Liver (tissue), 9 donors: ENCODE data around the gene SOX21. TPM values are rescaled to one million over a fixed set of nuclear protein-coding genes. Genes with fewer than 3 reads are reported as not detected.

Experiments used
- DNase-seq: peaks from one replicate; pipeline ENCODE4 v3.0.0-alpha.2; 2017; ENCODE audit warnings: low spot score
- H3K27ac ChIP-seq, 2 donors: one replicate each; pipeline ENCODE4 v1.7.0; 2013; ENCODE audit warnings: inconsistent platforms in 2 of 2, low read length in 2 of 2, control low read depth in 1 of 2, low read depth in 1 of 2, mild to moderate bottlenecking in 1 of 2
- H3K27me3 ChIP-seq, 4 donors: one replicate each; pipeline versions ENCODE4 v1.6.1 to v1.7.0; 2013; ENCODE audit warnings: low read length in 3 of 4, inconsistent platforms in 1 of 4, mild to moderate bottlenecking in 1 of 4, moderate library complexity in 1 of 4; ENCODE audit not compliant: control insufficient read depth in 4 of 4, insufficient read depth in 4 of 4
- H3K36me3 ChIP-seq, 4 donors: one replicate each; pipeline versions ENCODE4 v1.6.1 to v1.7.0; 2013; ENCODE audit warnings: low read length in 3 of 4, mild to moderate bottlenecking in 3 of 4, low read depth in 1 of 4, moderate library complexity in 1 of 4; ENCODE audit not compliant: control insufficient read depth in 4 of 4, insufficient read depth in 3 of 4
- H3K4me1 ChIP-seq, 4 donors: one replicate each; pipeline versions ENCODE4 v1.6.1 to v1.7.0; 2013; ENCODE audit warnings: low read length in 3 of 4, mild to moderate bottlenecking in 3 of 4, moderate library complexity in 1 of 4; ENCODE audit not compliant: control insufficient read depth in 4 of 4, insufficient read depth in 4 of 4
- H3K4me3 ChIP-seq, 3 donors: one replicate each; pipeline versions ENCODE4 v1.6.1 to v1.7.0; 2013; ENCODE audit warnings: low read length in 3 of 3, control low read depth in 1 of 3, low read depth in 1 of 3, mild to moderate bottlenecking in 1 of 3
- H3K9ac ChIP-seq, 2 donors: one replicate each; pipeline ENCODE4 v1.7.0; 2013; ENCODE audit warnings: low read length in 2 of 2, mild to moderate bottlenecking in 2 of 2, moderate library complexity in 2 of 2, control low read depth in 1 of 2, low read depth in 1 of 2
- H3K9me3 ChIP-seq, 4 donors: one replicate each; pipeline versions ENCODE4 v1.6.1 to v1.7.0; 2013; ENCODE audit warnings: low read length in 3 of 4; ENCODE audit not compliant: control insufficient read depth in 4 of 4
- ATF3 ChIP-seq: IDR thresholded peaks from 2 replicates; pipeline ENCODE4 v1.6.1; 2016; ENCODE audit warnings: antibody characterized with exemption
- CTCF ChIP-seq: fragments of 150-350 bp; IDR thresholded peaks from 2 replicates; pipeline ENCODE4 v1.5.1; 2017; ENCODE audit warnings: improper control_type of control experiment, low read depth, low read length; ENCODE audit not compliant: missing input control
- FOXA1 ChIP-seq: IDR thresholded peaks from 2 replicates; pipeline ENCODE4 v1.6.1; 2016; ENCODE audit warnings: antibody characterized with exemption
- FOXA2 ChIP-seq: IDR thresholded peaks from 2 replicates; pipeline ENCODE4 v1.6.1; 2016; ENCODE audit warnings: antibody characterized with exemption
- GABPA ChIP-seq, 2 donors: IDR thresholded peaks in 1 of 2; conservative IDR thresholded peaks in 1 of 2; 2 replicates each; pipeline ENCODE4 v1.6.1; 2016; ENCODE audit warnings: antibody characterized with exemption in 2 of 2, mild to moderate bottlenecking in 1 of 2, moderate library complexity in 1 of 2
- HNF4A ChIP-seq, 2 donors: conservative IDR thresholded peaks; 2 replicates each; pipeline ENCODE4 v1.6.1; 2016; ENCODE audit warnings: antibody characterized with exemption in 2 of 2, mild to moderate bottlenecking in 2 of 2
- HNF4G ChIP-seq: IDR thresholded peaks from 2 replicates; pipeline ENCODE4 v1.6.1; 2016; ENCODE audit warnings: antibody characterized with exemption
- JUND ChIP-seq, 2 donors: IDR thresholded peaks; 2 replicates each; pipeline ENCODE4 v1.6.1; 2016; ENCODE audit warnings: antibody characterized with exemption in 2 of 2
- MAX ChIP-seq: IDR thresholded peaks from 2 replicates; pipeline ENCODE4 v1.6.1; 2016; ENCODE audit warnings: antibody characterized with exemption
- NR2F2 ChIP-seq: IDR thresholded peaks from 2 replicates; pipeline ENCODE4 v1.6.1; 2016; ENCODE audit warnings: antibody characterized with exemption
- RAD21 ChIP-seq, 2 donors: IDR thresholded peaks; 2 replicates each; pipeline ENCODE4 v1.6.1; 2016; ENCODE audit warnings: antibody characterized with exemption in 2 of 2, mild to moderate bottlenecking in 2 of 2
- RXRA ChIP-seq, 2 donors: IDR thresholded peaks; 2 replicates each; pipeline ENCODE4 v1.6.1; 2017 to 2018; ENCODE audit warnings: antibody characterized with exemption in 2 of 2, mild to moderate bottlenecking in 1 of 2
- SP1 ChIP-seq: IDR thresholded peaks from 2 replicates; pipeline ENCODE4 v1.6.1; 2018; ENCODE audit warnings: antibody characterized with exemption, mild to moderate bottlenecking
- TAF1 ChIP-seq: conservative IDR thresholded peaks from 2 replicates; pipeline ENCODE4 v1.6.1; 2016; ENCODE audit warnings: antibody characterized with exemption, mild to moderate bottlenecking
- YY1 ChIP-seq: IDR thresholded peaks from 2 replicates; pipeline ENCODE4 v1.6.1; 2016; ENCODE audit warnings: antibody characterized with exemption, mild to moderate bottlenecking
- ZBTB33 ChIP-seq: IDR thresholded peaks from 2 replicates; pipeline ENCODE4 v1.6.1; 2016; ENCODE audit warnings: antibody characterized with exemption
- WGBS: extraction: QIAGEN DNeasy Blood & Tissue Kit; methylation state at CpG from one replicate; pipeline ENCODE4 v1.1.7; 2013; 5-methylcytosine and 5-hydroxymethylcytosine counted together
- polyA plus RNA-seq, 2 donors: library from polyadenylated mRNA; stranded (reverse) in 1 of 2; unstranded in 1 of 2; fragments of 200-250 nt in 1 of 2; fragments of >200 nt in 1 of 2; fragmentation: Nextera tagmentation in 1 of 2; extraction: Ambion mirVana in 1 of 2; gene quantifications; one replicate each; pipeline versions ENCODE4 v1.2.1 to v1.2.3, GENCODE V29; 2013 to 2015
- total RNA-seq, 2 donors: library from RNA; depleted of rRNA; stranded (reverse); fragments of >200 nt; gene quantifications; one replicate each; pipeline ENCODE4 v1.2.3, GENCODE V29; 2014
- donor health status: healthy.
- donor health status: healthy.
- donor health status: healthy.
- donor health status: healthy.
- donor health status: healthy.

Gene SOX21
- total and polyA plus RNA-seq, 4 donors = not detected

GRCh38 chr13:94708031-94708859 lies 4.1 kb downstream of the SOX21 start:
- WGBS = 7% methylated on average over 31 of the region's 31 CpGs
- no peak overlapping the region for H3K9ac ChIP-seq
- H3K4me3 ChIP-seq = no peak overlapping the region
- no peaks in the 10 kb centered on the region for H3K36me3 ChIP-seq
- H3K27me3 ChIP-seq = peaks cover 4 to 28% (median 24%) of the 10 kb centered on the region in 4 donors
- no peaks in the 10 kb centered on the region for H3K9me3 ChIP-seq
- no peak for DNase-seq
- no peak overlapping the region for H3K27ac ChIP-seq
- peaks cover 19 to 31% (median 28%) of the 10 kb centered on the region in 4 donors for H3K4me1 ChIP-seq
- TF ChIP-seq JUND (IDR thresholded peaks at IDR 0.05) = no peak
- no peak for TF ChIP-seq ZBTB33
- no peak for TF ChIP-seq HNF4A (conservative IDR thresholded peaks at IDR 0.05)
- TF ChIP-seq MAX = no peak
- TF ChIP-seq FOXA1 = no peak
- no peak for TF ChIP-seq NR2F2
- no peak for TF ChIP-seq SP1
- no peak for TF ChIP-seq HNF4G

GRCh38 chr13:94707400-94708021 lies 4.8 kb downstream of the SOX21 start:
- TF ChIP-seq RXRA (IDR thresholded peaks at IDR 0.05) = no peak
- no peak for TF ChIP-seq ZBTB33
- TF ChIP-seq YY1 = no peak
- no peaks in the 10 kb centered on the region for H3K9me3 ChIP-seq
- no peak overlapping the region for H3K9ac ChIP-seq
- peaks cover 4 to 31% (median 28%) of the 10 kb centered on the region in 4 donors for H3K27me3 ChIP-seq
- peaks cover 15 to 25% (median 21%) of the 10 kb centered on the region in 4 donors for H3K4me1 ChIP-seq
- DNase-seq = no peak
- WGBS = 7% methylated on average over 41 of the region's 41 CpGs
- no peak overlapping the region for H3K4me3 ChIP-seq
- H3K27ac ChIP-seq = no peak overlapping the region
- no peaks in the 10 kb centered on the region for H3K36me3 ChIP-seq

- H3K4me3 ChIP-seq = no peak overlapping the region
- WGBS = 7% methylated on average over 15 of the region's 15 CpGs
- H3K36me3 ChIP-seq = no peaks in the 10 kb centered on the region
- H3K4me1 ChIP-seq = peaks cover 9 to 23% (median 17%) of the 10 kb centered on the region in 4 donors
- H3K9ac ChIP-seq = no peak overlapping the region
- peaks cover 6 to 31% (median 29%) of the 10 kb centered on the region in 4 donors for H3K27me3 ChIP-seq
- H3K27ac ChIP-seq = no peak overlapping the region
- no peaks in the 10 kb centered on the region for H3K9me3 ChIP-seq
- no peak for DNase-seq
- no peak for TF ChIP-seq ZBTB33
- TF ChIP-seq FOXA2 = no peak
- no peak for TF ChIP-seq ATF3
- no peak for TF ChIP-seq RAD21 (IDR thresholded peaks at IDR 0.05)
- TF ChIP-seq YY1 = no peak
- no peak for TF ChIP-seq TAF1
- no peak for TF ChIP-seq NR2F2
- no peak for TF ChIP-seq HNF4A (conservative IDR thresholded peaks at IDR 0.05)
- no peak for TF ChIP-seq FOXA1
- no peak for TF ChIP-seq JUND (IDR thresholded peaks at IDR 0.05)
- TF ChIP-seq MAX = no peak
- no peak for TF ChIP-seq GABPA (IDR thresholded peaks at IDR 0.05 in 1 of 2, conservative IDR thresholded peaks at IDR 0.05 in 1 of 2)
- TF ChIP-seq CTCF = no peak
- TF ChIP-seq HNF4G = no peak
Measured at GRCh38 chr13:94706843-94707399, 5.4 kb downstream of the SOX21 start.
